PC-3 (cell line): Measurements from ENCODE around the gene ICAM4. TPM values are rescaled to one million over a fixed set of nuclear protein-coding genes. Genes with fewer than 3 reads are reported as not detected.

Source experiments
- ATAC-seq: fragments of 200-7000 bp; cut with Tn5 transposase; 2 replicates; pipeline ENCODE4 v1.9.1; 2020; ENCODE audit warnings: mild to moderate bottlenecking, moderate library complexity
- BruUV-seq: library from RNA; stranded (reverse); fragments of 400-500 nt; replicated peaks from 2 replicates; lab custom pipeline; 2021; lab: Mats Ljungman, UMichigan
- CTCF ChIA-PET: fragments of 300-600 bp; sonication (Branson Sonifier 250); formaldehyde crosslinking; loops from one replicate; lab custom pipeline; 2022; ENCODE audit warnings: antibody characterized with exemption; lab: Charles Lee
- POLR2A ChIA-PET: fragments of 300-600 bp; sonication (Branson Sonifier 250); formaldehyde crosslinking; loops from one replicate; lab custom pipeline; 2022; ENCODE audit warnings: antibody characterized with exemption; ENCODE audit not compliant: unreplicated experiment; lab: Charles Lee
- DNase-seq: peaks from one replicate; pipeline ENCODE4 v3.0.0-alpha.2; 2015
- H2AFZ ChIP-seq: fragments of 300-600 bp; sonication (generic); 2 replicates; pipeline ENCODE4 v1.6.0; 2016; ENCODE audit warnings: antibody characterized with exemption, low read length
- H3F3A ChIP-seq: fragments of 300-600 bp; sonication (generic); one replicate; pipeline ENCODE4 v1.6.0; 2017; ENCODE audit warnings: antibody characterized with exemption, low read length, control low read depth, mild to moderate bottlenecking; ENCODE audit not compliant: unreplicated experiment
- H3K27ac ChIP-seq: fragments of 300-600 bp; sonication (generic); 2 replicates; pipeline ENCODE4 v1.5.1; 2016; ENCODE audit warnings: mild to moderate bottlenecking, low read length
- H3K27me3 ChIP-seq: fragments of 300-600 bp; sonication (generic); 2 replicates; pipeline ENCODE4 v1.6.1; 2016; ENCODE audit warnings: low read length, mixed read lengths
- H3K36me3 ChIP-seq: fragments of 300-600 bp; sonication (generic); 2 replicates; pipeline ENCODE4 v1.6.1; 2016; ENCODE audit warnings: low read depth, mixed run types, low read length, mixed read lengths
- H3K4me1 ChIP-seq: fragments of 300-600 bp; sonication (generic); 2 replicates; pipeline ENCODE4 v1.5.1; 2016; ENCODE audit warnings: low read length; ENCODE audit not compliant: insufficient read depth
- H3K4me2 ChIP-seq: fragments of 300-600 bp; sonication (generic); 2 replicates; pipeline ENCODE4 v1.6.0; 2016; ENCODE audit warnings: low read length
- H3K4me3 ChIP-seq: fragments of 300-600 bp; sonication (generic); 2 replicates; pipeline ENCODE4 v1.5.1; 2016; ENCODE audit warnings: mild to moderate bottlenecking, low read length, mixed read lengths
- H3K79me2 ChIP-seq: fragments of 300-600 bp; sonication (generic); 2 replicates; pipeline ENCODE4 v1.6.1; 2017; ENCODE audit warnings: low read length, mixed read lengths
- H3K9ac ChIP-seq: fragments of 300-600 bp; sonication (generic); 2 replicates; pipeline ENCODE4 v1.6.0; 2016; ENCODE audit warnings: mild to moderate bottlenecking, low read length
- H3K9me2 ChIP-seq: fragments of 300-600 bp; sonication (generic); replicated peaks from 2 replicates; pipeline ENCODE4 v1.6.1; 2016; ENCODE audit warnings: mixed run types, low read length, mixed read lengths
- H3K9me3 ChIP-seq: fragments of 300-600 bp; sonication (generic); 2 replicates; pipeline ENCODE4 v1.6.1; 2016; ENCODE audit warnings: low read length, mixed read lengths
- H4K20me1 ChIP-seq: fragments of 300-600 bp; sonication (generic); 2 replicates; pipeline ENCODE4 v1.6.1; 2016; ENCODE audit warnings: low read length, mixed read lengths
- EZH2 ChIP-seq: fragments of 300-600 bp; sonication (generic); IDR thresholded peaks from one replicate; pipeline ENCODE4 v1.6.1; 2017; ENCODE audit warnings: antibody characterized with exemption, mild to moderate bottlenecking, low read length; ENCODE audit not compliant: unreplicated experiment
- EZH2phosphoT487 ChIP-seq: fragments of 300-600 bp; sonication (generic); IDR thresholded peaks from 2 replicates; pipeline ENCODE4 v1.6.1; 2018; ENCODE audit warnings: mild to moderate bottlenecking, antibody characterized with exemption, low read length, borderline replicate concordance
- intact Hi-C: fragments of 100-400 bp; cut with micrococcal nuclease; formaldehyde crosslinking; loops from 2 replicates; pipeline ENCODE4 v1.9.0; 2023
- total RNA-seq: library from RNA; depleted of rRNA; stranded (reverse); fragments of >200 nt; gene quantifications from 2 replicates; pipeline ENCODE4 v1.2.3, GENCODE V29; 2014
- TF ChIP-seq, protein P1 (sequence below): fragments of 300-600 bp; sonication (generic); conservative IDR thresholded peaks from 2 replicates; pipeline ENCODE4 v1.5.1; 2017; ENCODE audit warnings: antibody characterized with exemption, low read depth, mild to moderate bottlenecking, low read length

Gene ICAM4
- total RNA-seq, 1 experiment from 2014 or later = not detected

DNA sequence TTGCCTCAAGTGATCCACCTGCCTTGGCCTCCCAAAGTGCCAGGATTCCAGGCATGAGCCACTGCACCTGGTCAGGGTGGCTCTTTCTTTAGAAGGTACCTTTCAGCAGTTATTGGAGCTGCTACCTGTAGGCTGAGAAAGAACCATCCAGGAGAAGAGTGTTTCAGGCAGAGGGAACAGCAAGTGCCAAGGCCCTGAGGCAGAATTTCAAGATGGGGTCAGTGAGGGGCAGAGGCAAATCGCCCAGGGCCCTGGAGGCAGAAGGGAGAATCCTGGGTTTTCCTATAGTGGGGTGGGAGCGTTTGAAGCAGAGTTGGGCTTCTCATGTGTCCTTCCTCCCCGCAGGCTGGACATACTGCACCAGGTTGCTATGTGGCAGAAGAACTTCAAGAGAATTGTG is 32.5 kb upstream of the ICAM4 start:
- ChIA-PET CTCF (no interaction called here), POLR2A (no interaction called here)
- Histone ChIP-seq H3K27ac (no peak overlapping the region), H3K4me1 (peaks cover 8% of the 10 kb centered on the region; the same call in 1 of the 2 replicates), H3K4me3 (no peak overlapping the region), H4K20me1 (no peaks in the 10 kb centered on the region), H3K79me2 (peaks cover 27% of the 10 kb centered on the region), H3K27me3 (no peaks in the 10 kb centered on the region), H2AFZ (no peak overlapping the region), H3K9ac (no peak overlapping the region), H3K4me2 (no peak overlapping the region), H3K9me3 (no peaks in the 10 kb centered on the region), H3K9me2 (no peaks in the 10 kb centered on the region), H3F3A (no peaks in the 10 kb centered on the region), H3K36me3 (peaks cover 39% of the 10 kb centered on the region)
- intact Hi-C loops = loop anchor here (5.0 kb wide), 1 partner anchor 227 kb away; no protein-coding TSS in a partner anchor
- ATAC-seq = no peak
- DNase-seq = no peak
- BruUV-seq = no TSS peak
- no peak for TF ChIP-seq EZH2phosphoT487
- TF ChIP-seq EZH2 = no peak
- TF ChIP-seq, protein P1, sequence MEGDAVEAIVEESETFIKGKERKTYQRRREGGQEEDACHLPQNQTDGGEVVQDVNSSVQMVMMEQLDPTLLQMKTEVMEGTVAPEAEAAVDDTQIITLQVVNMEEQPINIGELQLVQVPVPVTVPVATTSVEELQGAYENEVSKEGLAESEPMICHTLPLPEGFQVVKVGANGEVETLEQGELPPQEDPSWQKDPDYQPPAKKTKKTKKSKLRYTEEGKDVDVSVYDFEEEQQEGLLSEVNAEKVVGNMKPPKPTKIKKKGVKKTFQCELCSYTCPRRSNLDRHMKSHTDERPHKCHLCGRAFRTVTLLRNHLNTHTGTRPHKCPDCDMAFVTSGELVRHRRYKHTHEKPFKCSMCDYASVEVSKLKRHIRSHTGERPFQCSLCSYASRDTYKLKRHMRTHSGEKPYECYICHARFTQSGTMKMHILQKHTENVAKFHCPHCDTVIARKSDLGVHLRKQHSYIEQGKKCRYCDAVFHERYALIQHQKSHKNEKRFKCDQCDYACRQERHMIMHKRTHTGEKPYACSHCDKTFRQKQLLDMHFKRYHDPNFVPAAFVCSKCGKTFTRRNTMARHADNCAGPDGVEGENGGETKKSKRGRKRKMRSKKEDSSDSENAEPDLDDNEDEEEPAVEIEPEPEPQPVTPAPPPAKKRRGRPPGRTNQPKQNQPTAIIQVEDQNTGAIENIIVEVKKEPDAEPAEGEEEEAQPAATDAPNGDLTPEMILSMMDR = no peak

DNA sequence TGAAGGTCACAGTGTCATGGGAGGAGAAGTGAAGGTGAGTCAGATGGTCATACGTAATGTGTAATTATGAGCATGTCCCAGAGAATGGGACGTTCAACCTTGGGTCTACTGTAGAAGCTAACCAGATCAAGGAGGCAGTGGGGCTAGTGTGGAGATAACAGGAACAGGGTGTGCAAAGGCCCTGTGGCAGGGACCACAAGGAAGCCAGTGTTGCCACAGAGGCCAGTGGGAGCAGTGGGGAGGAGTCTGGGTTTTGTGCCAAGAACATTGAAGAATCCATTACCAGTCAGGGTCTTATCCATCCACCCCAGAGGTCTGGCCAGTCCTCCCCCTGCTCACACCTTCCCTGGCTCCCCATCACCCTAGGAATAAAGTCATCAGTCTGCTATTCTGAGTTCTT is 31.4 kb upstream of the ICAM4 start:
- no peaks in the 10 kb centered on the region for H3K9me3 ChIP-seq
- intact Hi-C loops = no loop called here
- no peaks in the 10 kb centered on the region for H3K9me2 ChIP-seq
- ChIA-PET POLR2A (no interaction called here), CTCF (no interaction called here)
- no peaks in the 10 kb centered on the region for H4K20me1 ChIP-seq
- H2AFZ ChIP-seq = no peak overlapping the region
- H3K27me3 ChIP-seq = no peaks in the 10 kb centered on the region
- H3K36me3 ChIP-seq = peaks cover 42% of the 10 kb centered on the region
- peaks cover 17% of the 10 kb centered on the region for H3K4me1 ChIP-seq
- H3K9ac ChIP-seq = no peak overlapping the region
- no peak overlapping the region for H3K4me3 ChIP-seq
- H3K79me2 ChIP-seq = peaks cover 27% of the 10 kb centered on the region
- no peak for DNase-seq
- H3K27ac ChIP-seq = no peak overlapping the region
- TF ChIP-seq, protein P1 = no peak
- TF ChIP-seq EZH2 (no peak), EZH2phosphoT487 (no peak)
- no peak overlapping the region for H3K4me2 ChIP-seq
- no peak for ATAC-seq
- H3F3A ChIP-seq = peaks cover 4% of the 10 kb centered on the region
- BruUV-seq = no TSS peak

DNA sequence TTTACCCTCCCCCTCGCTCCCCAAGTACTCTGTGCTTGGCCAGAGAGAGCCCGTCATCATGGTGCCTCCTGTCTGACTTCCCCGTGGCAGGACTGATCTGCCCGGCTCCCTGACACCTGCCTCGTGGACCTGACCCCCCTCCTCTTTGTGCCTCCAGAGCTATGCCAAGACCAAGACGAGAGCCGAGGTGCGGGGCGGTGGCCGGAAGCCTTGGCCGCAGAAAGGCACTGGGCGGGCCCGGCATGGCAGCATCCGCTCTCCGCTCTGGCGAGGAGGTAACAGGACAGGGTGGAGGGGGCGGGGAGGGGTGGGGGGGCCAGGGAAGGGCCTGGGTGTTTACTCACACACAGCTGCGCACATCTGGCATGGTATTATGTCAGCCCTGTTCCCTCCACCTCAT is 30.2 kb upstream of the ICAM4 start:
- Histone ChIP-seq H3K36me3 (peaks cover 42% of the 10 kb centered on the region), H3K27me3 (no peaks in the 10 kb centered on the region), H2AFZ (no peak overlapping the region), H3K79me2 (peaks cover 27% of the 10 kb centered on the region), H3K4me2 (no peak overlapping the region), H3K9me3 (no peaks in the 10 kb centered on the region), H3K4me3 (no peak overlapping the region), H3K9me2 (no peaks in the 10 kb centered on the region), H4K20me1 (no peaks in the 10 kb centered on the region), H3K9ac (no peak overlapping the region), H3K4me1 (peaks cover 15% of the 10 kb centered on the region), H3F3A (peaks cover 4% of the 10 kb centered on the region), H3K27ac (no peak overlapping the region)
- DNase-seq = no peak
- TF ChIP-seq, protein P1 = no peak
- TF ChIP-seq EZH2 (no peak), EZH2phosphoT487 (no peak)
- ChIA-PET POLR2A (no interaction called here), CTCF (interaction anchor here (0.7 kb wide), 1 partner anchor 13 kb away, joined by 3 read pairs; no protein-coding TSS in a partner anchor)
- no TSS peak for BruUV-seq
- intact Hi-C loops = no loop called here
- ATAC-seq = no peak
